GM19395 (cell line): ENCODE measurements around the gene ATF7IP2.
"Not testable (repeated sequence)": the region's sequence is repeated elsewhere in the genome, so short reads cannot be mapped to it uniquely, and the experiment has no call there.

Source experiments
- ATAC-seq: cut with Tn5 transposase; IDR thresholded peaks from one replicate; pipeline ENCODE4 v1.9.1; 2021; ENCODE audit warnings: mild to moderate bottlenecking, moderate library complexity; ENCODE audit not compliant: unreplicated experiment

Gene ATF7IP2

DNA sequence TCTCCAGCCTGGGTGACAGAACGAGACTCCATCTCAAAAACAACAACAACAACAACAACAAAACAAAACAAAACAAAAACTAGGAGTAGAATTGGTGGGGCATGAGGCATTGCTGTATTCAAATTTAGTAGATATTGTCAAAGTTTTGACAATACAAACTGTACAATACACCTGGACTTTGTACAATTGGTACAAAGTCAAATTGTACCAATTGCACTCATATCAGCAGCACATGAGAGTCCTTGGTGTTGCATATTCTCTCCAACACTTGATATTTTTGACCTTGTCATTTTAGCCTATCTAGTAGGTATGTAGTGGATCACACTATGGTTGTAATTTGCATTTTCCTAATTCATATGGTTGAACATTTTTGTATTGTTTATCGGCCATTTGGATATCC is 14.3 kb upstream of the ATF7IP2 start:
- no peak for ATAC-seq

- no peak for ATAC-seq
Measured at GRCh38 chr16:10373556-10373955, 12.3 kb upstream of the ATF7IP2 start.

DNA sequence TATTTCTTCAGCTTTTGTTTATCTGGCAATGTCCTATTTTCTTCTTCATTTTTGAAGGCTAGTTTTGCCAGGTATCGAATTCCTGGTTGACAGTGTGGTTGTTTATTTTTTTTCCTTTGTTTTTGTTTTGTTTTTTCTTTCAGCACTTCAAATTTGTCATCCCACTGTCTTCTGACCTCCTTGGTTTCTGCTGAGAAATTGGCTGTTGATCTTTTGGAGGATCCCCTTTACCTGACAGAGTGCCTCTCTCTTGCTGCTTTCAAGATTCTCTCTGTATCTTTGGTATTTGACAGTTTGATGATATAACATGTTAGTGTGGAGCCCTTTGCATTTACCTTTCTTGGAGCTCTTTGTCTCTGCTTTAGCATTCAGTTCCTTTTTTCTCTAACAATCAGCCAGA is 9.6 kb upstream of the ATF7IP2 start:
- no peak for ATAC-seq

- no peak for ATAC-seq
Measured at GRCh38 chr16:10383626-10384025, 2.2 kb upstream of the ATF7IP2 start.

- no peak for ATAC-seq
Measured at GRCh38 chr16:10386517-10387100, 748 bp downstream of the ATF7IP2 start.

DNA sequence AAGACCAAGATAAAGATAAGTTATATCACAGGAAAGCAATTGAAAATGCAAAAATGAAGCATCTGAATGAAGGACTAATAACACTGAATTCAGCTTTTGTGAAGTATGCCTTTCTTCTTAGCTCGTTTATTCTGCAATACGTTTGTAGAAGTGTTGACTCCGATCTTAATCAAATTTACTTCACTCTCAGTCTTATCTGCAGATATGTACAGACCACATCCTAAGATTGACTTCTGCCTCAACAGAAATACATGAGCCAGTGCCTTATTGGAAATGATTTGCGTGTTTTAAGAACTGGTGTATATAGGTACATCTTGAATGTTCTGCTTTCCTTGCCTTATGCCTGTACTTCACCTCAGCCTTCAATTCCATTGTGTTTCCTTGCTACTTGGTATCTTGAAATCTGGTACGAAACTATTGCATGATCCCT is 1.3 kb downstream of the ATF7IP2 start:
- ATAC-seq = no peak

GRCh38 chr16:10388988-10389387 is 3.1 kb downstream of the ATF7IP2 start:
- no peak for ATAC-seq

DNA sequence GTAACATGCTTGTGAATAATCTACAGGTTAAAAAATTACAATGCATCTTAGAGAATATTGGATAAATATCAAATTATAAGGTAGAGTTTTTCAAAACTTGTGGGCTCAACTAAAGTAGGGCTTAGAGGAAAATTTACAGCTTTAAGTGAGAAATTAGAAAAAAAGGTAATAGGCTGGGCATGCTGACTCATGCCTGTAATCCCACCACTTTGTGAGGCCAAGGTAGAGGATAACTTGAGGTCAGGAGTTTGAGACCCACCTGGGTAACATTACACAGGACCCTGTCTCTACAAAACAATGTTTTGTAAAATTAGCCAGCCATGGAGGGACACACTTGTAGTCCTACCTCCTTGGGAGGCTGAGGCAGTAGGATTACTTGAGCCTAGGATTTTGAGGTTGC is 4.5 kb downstream of the ATF7IP2 start:
- no peak for ATAC-seq

DNA sequence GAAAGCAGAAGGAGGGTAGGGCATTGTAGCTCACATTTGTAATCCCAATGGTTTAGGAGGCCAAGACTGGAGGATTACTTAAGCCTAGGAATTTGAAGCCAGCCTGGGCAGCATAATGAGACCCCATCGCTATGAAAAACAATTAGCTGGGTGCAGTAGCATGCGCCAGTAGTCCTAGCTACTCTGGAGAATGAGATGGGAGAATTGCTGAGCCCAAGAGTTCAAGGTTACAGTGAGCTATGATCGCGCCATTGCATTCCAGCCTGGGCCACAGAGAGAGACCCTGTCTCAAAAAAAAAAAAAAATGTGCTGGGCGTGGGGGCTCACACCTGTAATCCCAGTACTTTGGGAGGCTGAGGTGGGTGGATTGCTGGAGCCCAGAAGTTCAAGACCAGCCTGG is 5.0 kb downstream of the ATF7IP2 start:
- no peak for ATAC-seq

- no peak for ATAC-seq
Measured at GRCh38 chr16:10391339-10391738, 5.5 kb downstream of the ATF7IP2 start.

DNA sequence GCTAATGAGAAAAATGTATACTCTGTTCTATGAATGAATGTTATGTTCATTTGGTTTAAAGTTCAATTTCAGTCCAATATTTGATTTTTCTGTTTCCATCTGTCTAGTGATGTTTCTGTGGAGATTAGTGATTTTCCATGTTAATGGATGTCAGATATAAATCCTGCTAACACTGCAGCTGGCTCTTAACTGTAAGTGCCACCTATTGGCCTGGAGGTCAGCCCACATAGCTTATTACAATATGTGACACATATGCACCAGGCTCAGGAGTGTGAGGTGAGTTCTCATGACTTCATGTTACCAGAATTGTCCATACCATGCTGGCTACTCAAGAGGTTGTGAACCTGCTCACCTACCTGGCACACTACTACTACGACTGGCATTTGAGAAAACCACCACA is 17.1 kb downstream of the ATF7IP2 start:
- ATAC-seq = no peak

- ATAC-seq = no peak
Measured at GRCh38 chr16:10405386-10405939, 19.6 kb downstream of the ATF7IP2 start.

DNA sequence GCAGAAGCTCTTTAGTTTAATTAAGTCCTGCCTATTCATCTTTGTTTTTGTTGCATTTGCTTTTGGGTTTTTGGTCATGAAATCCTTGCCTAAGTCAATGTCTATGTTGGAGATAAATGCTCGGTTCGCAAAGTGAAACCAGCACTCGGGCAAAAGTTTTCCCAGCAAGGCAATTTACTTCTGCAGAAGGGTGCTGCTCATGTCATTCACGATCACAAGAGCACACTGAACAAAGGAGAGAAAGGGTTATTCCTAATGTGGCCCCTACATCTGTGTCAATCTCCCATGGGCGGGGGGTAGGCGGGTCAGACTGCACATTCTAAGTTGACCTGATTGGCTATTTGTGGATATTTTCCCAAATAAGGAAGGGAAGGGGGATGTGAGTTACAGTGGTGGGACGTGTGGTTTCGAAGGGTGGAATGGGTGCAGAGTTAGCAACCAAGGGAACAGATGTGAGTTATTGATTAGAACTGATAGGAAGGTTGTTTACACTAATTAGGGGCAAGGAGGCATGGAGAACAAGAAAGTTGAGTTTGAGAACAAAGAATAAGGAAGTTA is 23.0 kb downstream of the ATF7IP2 start:
- no peak for ATAC-seq

GRCh38 chr16:10409713-10410112 is 23.9 kb downstream of the ATF7IP2 start:
- ATAC-seq = not testable (repeated sequence)

GRCh38 chr16:10410469-10410868 is 24.6 kb downstream of the ATF7IP2 start:
- no peak for ATAC-seq

GRCh38 chr16:10412935-10413601 is 27.2 kb downstream of the ATF7IP2 start:
- ATAC-seq = no peak

DNA sequence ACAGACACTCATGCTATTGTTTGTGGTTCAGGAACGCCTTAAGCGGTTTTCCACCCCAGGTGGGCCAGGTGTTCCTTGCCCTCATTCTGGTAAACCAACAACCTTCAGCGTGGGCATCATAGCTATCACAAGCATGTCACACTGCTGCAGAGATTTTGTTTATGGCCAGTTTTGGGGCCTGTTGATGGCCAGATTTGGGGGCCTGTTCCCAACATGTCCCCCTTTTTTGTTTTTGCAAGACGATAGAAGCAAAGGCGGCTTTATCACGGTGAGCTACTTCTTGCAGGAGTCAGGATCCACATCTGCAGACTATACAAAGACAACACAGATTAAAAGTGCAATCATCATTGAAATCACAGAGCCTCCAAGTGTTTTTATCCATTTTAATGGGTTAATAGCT is 32.3 kb downstream of the ATF7IP2 start:
- ATAC-seq = not testable (repeated sequence)

DNA sequence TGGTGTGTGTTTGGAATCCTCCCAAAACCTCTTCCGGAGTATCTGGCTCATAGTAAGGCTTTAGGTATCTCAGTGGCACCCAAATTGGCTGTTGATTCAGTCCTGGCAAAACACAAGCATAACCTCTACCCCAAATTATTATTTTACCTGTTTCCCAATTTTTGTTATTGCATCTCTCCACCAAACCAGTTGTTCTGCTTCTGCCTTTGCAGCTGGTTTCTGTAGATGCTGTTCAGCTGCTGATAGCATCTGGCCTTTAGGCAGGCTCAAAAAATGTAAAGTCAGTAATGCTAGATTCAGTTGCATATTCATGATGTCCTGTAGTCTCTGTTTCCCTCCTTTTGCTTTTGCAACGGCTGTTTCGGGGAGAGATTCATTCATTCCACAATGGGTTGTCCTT is 33.8 kb downstream of the ATF7IP2 start:
- no peak for ATAC-seq

DNA sequence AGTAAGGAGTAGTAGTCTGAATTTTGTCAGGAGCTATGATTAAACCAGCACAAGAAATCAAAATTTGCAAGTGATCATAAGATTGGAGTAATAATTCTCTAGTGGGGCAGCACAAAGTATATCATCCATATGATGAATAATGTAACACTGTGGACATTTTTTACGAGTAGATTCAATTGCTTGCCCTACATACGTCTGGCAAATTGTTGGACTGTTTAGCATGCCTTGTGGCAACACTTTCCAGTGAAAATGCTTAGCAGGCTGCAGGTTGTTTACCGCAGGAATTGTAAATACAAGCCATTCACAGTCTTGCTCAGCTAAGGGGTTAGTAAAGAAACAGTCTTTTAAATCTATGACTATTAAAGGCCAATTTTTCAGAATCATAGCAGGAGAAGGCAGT is 35.7 kb downstream of the ATF7IP2 start:
- no peak for ATAC-seq

DNA sequence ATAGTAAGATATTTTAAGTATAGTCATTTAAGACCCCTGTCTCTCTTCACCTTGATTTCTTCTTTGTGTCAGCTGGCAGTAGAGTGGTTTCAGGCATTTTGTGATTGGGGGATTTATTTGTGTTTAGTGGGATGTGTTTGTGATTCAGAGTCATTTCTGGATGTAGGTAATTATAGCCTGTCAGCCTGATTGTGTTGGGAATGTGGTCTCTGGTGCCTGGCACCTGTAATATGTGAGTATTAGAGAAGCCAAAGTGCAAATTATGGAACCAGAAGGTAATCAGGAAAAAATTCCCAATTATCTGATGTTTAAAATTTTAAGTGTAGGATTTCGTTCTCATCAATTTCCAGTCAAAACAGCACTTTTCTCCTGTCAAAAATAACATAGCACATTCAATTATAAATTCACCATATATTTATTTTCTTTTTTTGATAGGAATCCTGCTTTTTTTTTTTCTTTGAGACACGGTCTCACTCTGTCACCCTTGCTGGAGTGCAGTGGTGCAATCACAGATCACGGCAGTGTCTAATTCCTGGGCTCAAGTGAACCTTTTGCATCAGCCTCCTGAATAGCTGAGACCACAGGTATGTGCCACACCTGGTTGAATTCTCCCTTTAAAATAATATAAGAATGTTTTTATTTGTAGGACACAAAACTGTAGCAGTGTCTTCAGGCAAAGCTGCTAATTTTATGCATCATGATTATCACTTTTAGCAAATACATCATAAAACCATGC is 42.7 kb downstream of the ATF7IP2 start:
- no peak for ATAC-seq

GRCh38 chr16:10429299-10429969 is 43.6 kb downstream of the ATF7IP2 start:
- ATAC-seq = not testable (repeated sequence)
